Epithelial cell of umbilical artery (primary cell): Measurements from ENCODE around the gene MID2. TPM values are rescaled to one million over a fixed set of nuclear protein-coding genes. Genes with fewer than 3 reads are reported as not detected.

ENCODE experiments used
- total RNA-seq: library from RNA; depleted of rRNA; stranded (reverse); fragments of >200 nt; gene quantifications from 2 replicates; pipeline ENCODE4 v1.2.3, GENCODE V29; 2014

Gene MID2
- 18.2 and 42.7 TPM in 2 replicates for total RNA-seq

GRCh38 chrX:107825698-107826237 lies at the start of gene MID2:
MID2 (plus strand) TSS chrX:107825866; CDS start chrX:107826427, 561 bp downstream.

GRCh38 chrX:107777536-107777832 lies 48.2 kb upstream of the MID2 start, which contains the start of gene NCBP2L:
NCBP2L (plus strand) TSS chrX:107777733; CDS start chrX:107794221, 16,488 bp downstream.

Other genes starting within 250 kb of the MID2 start
- 29.6 and 40.6 TPM in 2 replicates for gene PRPS1, start 197.4 kb upstream of the MID2 start, total RNA-seq
- gene TSC22D3, start 50.1 kb upstream of the MID2 start, total RNA-seq: 21.1 and 109 TPM in 2 replicates
- not detected in 2 replicates for gene NCBP2L, start 48.1 kb upstream of the MID2 start, total RNA-seq
- gene TEX13B, start 156.5 kb downstream of the MID2 start, total RNA-seq: not detected in 2 replicates
- 0.46 and 0.97 TPM in 2 replicates for gene VSIG1, start 219.2 kb downstream of the MID2 start, total RNA-seq